Measurements from ENCODE around the gene KRT86. TPM values are rescaled to one million over a fixed set of nuclear protein-coding genes. Genes with fewer than 3 reads are reported as not detected.

Gene KRT86
- total and polyA plus RNA-seq, 2 experiments from 2014 or later = 0.11 to 0.16 TPM

DNA sequence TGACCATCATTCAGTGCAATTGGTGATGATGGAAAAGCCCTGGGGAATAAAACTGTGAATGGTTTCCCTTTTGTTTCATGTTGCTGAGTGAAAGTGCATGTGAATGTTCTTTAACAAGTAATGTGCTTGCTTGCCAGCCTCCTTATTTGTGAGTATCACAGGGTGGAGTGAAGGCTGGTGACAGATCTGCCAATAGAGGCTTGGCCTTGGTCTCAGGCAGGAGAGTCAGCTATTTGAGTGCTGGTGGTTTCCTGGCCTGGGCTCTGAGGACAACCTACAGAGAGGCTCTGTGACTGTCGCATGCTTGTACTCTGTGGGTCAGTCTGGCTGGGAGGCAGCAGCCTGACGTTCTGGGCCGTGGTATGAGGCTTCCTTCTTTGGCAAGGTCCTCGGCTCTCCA is 72.1 kb downstream of the KRT86 start:
- Histone ChIP-seq H3K9me2 (ENCODE audit: insufficient read depth) (no peaks in the 10 kb centered on the region), H3K27me3 (replicated peaks; ENCODE audit: insufficient read depth) (peaks cover 17% of the 10 kb centered on the region), H3K36me3 (ENCODE audit: low read depth) (no peaks in the 10 kb centered on the region), H3F3A (ENCODE audit: insufficient read depth) (no peaks in the 10 kb centered on the region), H3K4me2 (ENCODE audit: unreplicated experiment) (no peak overlapping the region), H3K4me1 (ENCODE audit: insufficient read depth) (no peaks in the 10 kb centered on the region), H2AFZ (no peak overlapping the region), H3K9me3 (ENCODE audit: low read depth) (no peaks in the 10 kb centered on the region), H3K9ac (no peak overlapping the region), H4K20me1 (ENCODE audit: insufficient read depth) (no peaks in the 10 kb centered on the region), H3K27ac (no peak overlapping the region), H3K4me3 (no peak overlapping the region), H3K79me2 (ENCODE audit: insufficient read depth) (no peaks in the 10 kb centered on the region)
- DNase-seq = no peak
- TF ChIP-seq EZH2 (IDR thresholded peaks at IDR 0.05; ENCODE audit: insufficient read depth, poor library complexity, severe bottlenecking) (no peak), EZH2phosphoT487 (IDR thresholded peaks at IDR 0.05; ENCODE audit: insufficient read depth, low read depth) (no peak)
- 25 to 27% methylated on average over 4 of the region's 4 CpGs for WGBS, 2 experiments (ENCODE audit: low coverage in 1 of 2, low lambda C conversion rate in 2 of 2, missing lambda C conversion rate in 2 of 2)
- in situ Hi-C loops (cut with MboI) = no loop called here

DNA sequence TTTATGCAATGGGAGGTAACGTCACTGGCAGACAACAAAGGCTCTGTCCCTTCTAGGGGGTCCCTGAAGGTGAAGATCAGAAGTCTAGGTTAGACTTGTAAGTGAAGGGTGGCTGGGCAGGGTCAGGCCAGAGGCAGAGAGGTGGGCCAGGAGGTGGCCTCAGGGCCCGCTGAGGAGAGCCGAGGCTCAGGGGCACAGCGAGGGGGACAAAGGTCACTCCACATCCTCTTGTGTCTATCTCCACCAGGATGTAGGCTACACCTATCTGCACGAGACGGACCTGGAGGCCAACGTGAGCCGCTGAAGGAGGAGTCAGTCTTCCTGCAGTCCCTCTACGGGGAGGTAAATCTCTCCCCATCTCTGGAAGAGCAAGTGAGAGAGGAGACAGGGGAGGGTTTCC is 72.6 kb downstream of the KRT86 start:
- H3K27ac ChIP-seq = no peak overlapping the region
- H3K9me2 ChIP-seq (ENCODE audit: insufficient read depth) = no peaks in the 10 kb centered on the region
- H3K9me3 ChIP-seq (ENCODE audit: low read depth) = no peaks in the 10 kb centered on the region
- H2AFZ ChIP-seq = no peak overlapping the region
- H3K4me1 ChIP-seq (ENCODE audit: insufficient read depth) = no peaks in the 10 kb centered on the region
- in situ Hi-C loops (cut with MboI) = no loop called here
- no peak overlapping the region for H3K4me2 ChIP-seq (ENCODE audit: unreplicated experiment)
- H4K20me1 ChIP-seq (ENCODE audit: insufficient read depth) = no peaks in the 10 kb centered on the region
- TF ChIP-seq EZH2phosphoT487 (IDR thresholded peaks at IDR 0.05; ENCODE audit: insufficient read depth, low read depth) (no peak), EZH2 (IDR thresholded peaks at IDR 0.05; ENCODE audit: insufficient read depth, poor library complexity, severe bottlenecking) (no peak)
- WGBS, 2 experiments (ENCODE audit: low coverage in 1 of 2, low lambda C conversion rate in 2 of 2, missing lambda C conversion rate in 2 of 2) = 74 to 82% methylated on average over 9 of the region's 9 CpGs
- H3K79me2 ChIP-seq (ENCODE audit: insufficient read depth) = no peaks in the 10 kb centered on the region
- H3F3A ChIP-seq (ENCODE audit: insufficient read depth) = no peaks in the 10 kb centered on the region
- no peak overlapping the region for H3K9ac ChIP-seq
- H3K27me3 ChIP-seq (replicated peaks; ENCODE audit: insufficient read depth) = peaks cover 16% of the 10 kb centered on the region
- no peak overlapping the region for H3K4me3 ChIP-seq
- no peaks in the 10 kb centered on the region for H3K36me3 ChIP-seq (ENCODE audit: low read depth)
- DNase-seq = no peak

DNA sequence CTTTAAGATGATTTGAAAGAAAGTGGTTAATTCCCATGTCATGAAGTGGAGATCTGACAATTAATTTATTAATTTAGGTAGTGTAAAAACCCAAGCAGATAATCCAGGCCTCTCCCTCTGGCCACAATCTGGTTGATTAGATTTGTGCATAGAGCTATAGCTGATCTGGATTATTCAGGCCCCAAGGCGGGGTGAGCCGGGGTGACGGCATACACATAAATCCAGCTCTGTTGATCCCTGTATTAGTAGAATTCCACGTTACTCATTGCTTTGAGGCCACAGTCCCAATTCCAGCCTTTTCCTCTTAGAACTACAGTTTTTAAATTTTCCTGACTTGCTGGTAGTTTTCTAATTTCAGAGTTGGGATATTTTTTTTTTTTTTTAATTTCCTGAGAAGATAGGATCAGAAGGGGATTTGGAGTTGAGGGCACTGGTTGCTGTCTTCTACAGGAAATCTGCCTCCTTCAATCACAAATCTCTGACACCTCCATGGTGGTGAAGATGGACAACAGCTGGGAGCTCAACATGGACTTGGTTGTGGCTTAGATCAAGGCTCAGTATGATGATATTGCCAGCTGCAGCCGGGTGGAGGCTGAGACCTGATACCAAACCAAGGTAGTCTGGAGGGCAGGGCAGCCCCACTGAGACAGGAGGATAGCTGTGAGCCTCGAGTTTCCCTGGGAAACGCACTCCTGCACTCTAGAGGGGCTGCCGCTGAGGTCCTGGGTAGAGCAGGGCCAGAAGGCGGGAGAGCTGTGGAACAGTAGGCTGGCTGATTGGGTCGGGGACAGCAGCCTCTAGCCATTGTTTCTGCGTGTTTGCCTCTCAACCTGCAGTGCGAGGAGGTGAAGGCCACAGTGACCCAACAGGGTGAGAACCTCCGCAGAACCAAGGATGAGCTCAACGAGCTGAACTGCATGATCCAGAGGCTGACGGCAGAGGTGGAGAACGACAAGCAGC is 73.4 kb downstream of the KRT86 start:
- Histone ChIP-seq H3K27me3 (replicated peaks; ENCODE audit: insufficient read depth) (peaks cover 13% of the 10 kb centered on the region), H3F3A (ENCODE audit: insufficient read depth) (no peaks in the 10 kb centered on the region), H3K9me3 (ENCODE audit: low read depth) (no peaks in the 10 kb centered on the region), H3K9ac (no peak overlapping the region), H3K4me3 (no peak overlapping the region), H3K9me2 (ENCODE audit: insufficient read depth) (no peaks in the 10 kb centered on the region), H3K4me2 (ENCODE audit: unreplicated experiment) (no peak overlapping the region), H3K4me1 (ENCODE audit: insufficient read depth) (no peaks in the 10 kb centered on the region), H4K20me1 (ENCODE audit: insufficient read depth) (no peaks in the 10 kb centered on the region), H3K27ac (no peak overlapping the region), H2AFZ (no peak overlapping the region), H3K36me3 (ENCODE audit: low read depth) (no peaks in the 10 kb centered on the region), H3K79me2 (ENCODE audit: insufficient read depth) (no peaks in the 10 kb centered on the region)
- WGBS, 2 experiments (ENCODE audit: low coverage in 1 of 2, low lambda C conversion rate in 2 of 2, missing lambda C conversion rate in 2 of 2) = 64 to 71% methylated on average over 16 of the region's 16 CpGs
- TF ChIP-seq EZH2phosphoT487 (IDR thresholded peaks at IDR 0.05; ENCODE audit: insufficient read depth, low read depth) (no peak), EZH2 (IDR thresholded peaks at IDR 0.05; ENCODE audit: insufficient read depth, poor library complexity, severe bottlenecking) (no peak)
- DNase-seq = no peak
- in situ Hi-C loops (cut with MboI) = no loop called here

GRCh38 chr12:52349196-52349595 is 74.8 kb downstream of the KRT86 start:
- Histone ChIP-seq H3F3A (ENCODE audit: insufficient read depth) (no peaks in the 10 kb centered on the region), H3K36me3 (ENCODE audit: low read depth) (no peaks in the 10 kb centered on the region), H3K27me3 (replicated peaks; ENCODE audit: insufficient read depth) (peaks cover 21% of the 10 kb centered on the region), H3K4me1 (ENCODE audit: insufficient read depth) (no peaks in the 10 kb centered on the region), H3K9ac (no peak overlapping the region), H2AFZ (no peak overlapping the region), H3K27ac (no peak overlapping the region), H3K4me3 (no peak overlapping the region), H3K9me3 (ENCODE audit: low read depth) (no peaks in the 10 kb centered on the region), H4K20me1 (ENCODE audit: insufficient read depth) (no peaks in the 10 kb centered on the region), H3K79me2 (ENCODE audit: insufficient read depth) (no peaks in the 10 kb centered on the region), H3K9me2 (ENCODE audit: insufficient read depth) (no peaks in the 10 kb centered on the region), H3K4me2 (ENCODE audit: unreplicated experiment) (no peak overlapping the region)
- WGBS, 2 experiments (ENCODE audit: low coverage in 1 of 2, low lambda C conversion rate in 2 of 2, missing lambda C conversion rate in 2 of 2) = 64 to 74% methylated on average over 6 of the region's 6 CpGs
- TF ChIP-seq EZH2phosphoT487 (IDR thresholded peaks at IDR 0.05; ENCODE audit: insufficient read depth, low read depth) (no peak), EZH2 (IDR thresholded peaks at IDR 0.05; ENCODE audit: insufficient read depth, poor library complexity, severe bottlenecking) (no peak)
- DNase-seq = no peak
- in situ Hi-C loops (cut with MboI) = no loop called here
